A549 (cell line): ENCODE measurements around the gene SH3RF1. TPM values are rescaled to one million over a fixed set of nuclear protein-coding genes. Genes with fewer than 3 reads are reported as not detected.

Experiments used
- ATAC-seq, 2 experiments: fragments of 200-7000 bp in 1 of 2; fragments of >200 bp in 1 of 2; cut with Nextera tagmentation in 1 of 2; cut with Tn5 transposase in 1 of 2; 3 replicates each; pipeline versions ENCODE4 v1.8.0 to v1.9.1; 2018 to 2020; ENCODE audit warnings: mild to moderate bottlenecking in 1 of 2, moderate library complexity in 1 of 2
- CTCF ChIA-PET: fragments of 300-600 bp; sonication (Branson Sonifier 250); formaldehyde crosslinking; extraction: SDS; loops from one replicate; lab custom pipeline; 2021; ENCODE audit warnings: antibody characterized with exemption, inconsistent platforms; lab: Yijun Ruan, JAX
- POLR2A ChIA-PET: fragments of 350-600 bp; formaldehyde crosslinking; extraction: SDS; loops from one replicate; lab custom pipeline; 2021; ENCODE audit warnings: antibody characterized with exemption, inconsistent platforms; lab: Yijun Ruan, JAX
- DNase-seq, 2 experiments: peaks; one replicate each; pipeline versions ENCODE4 v3.0.0 to v3.0.0-alpha.2; 2011 to 2016; ENCODE audit warnings: low read depth in 1 of 2, low spot score in 1 of 2
- FAIRE-seq: peaks from 2 replicates; lab custom pipeline; 2011; peaks lifted over from hg19 to GRCh38; lab: Jason Lieb, UNC
- H3K27ac ChIP-seq, 2 experiments: fragments of >200 bp; sonication (Bioruptor Twin); formaldehyde crosslinking; 3 replicates each; pipeline ENCODE4 v1.5.1; 2016 to 2017
- H3K4me1 ChIP-seq: fragments of >200 bp; sonication (Bioruptor Twin); formaldehyde crosslinking; 3 replicates; pipeline ENCODE4 v1.6.1; 2016
- H3K4me2 ChIP-seq: fragments of >200 bp; sonication (Bioruptor Twin); formaldehyde crosslinking; 3 replicates; pipeline ENCODE4 v1.6.1; 2016
- H3K4me3 ChIP-seq: fragments of >200 bp; sonication (Bioruptor Twin); formaldehyde crosslinking; 3 replicates; pipeline ENCODE4 v1.5.1; 2016
- H3K9me3 ChIP-seq: fragments of >200 bp; sonication (Bioruptor Twin); formaldehyde crosslinking; 3 replicates; pipeline ENCODE4 v1.6.1; 2016
- BHLHE40 ChIP-seq: IDR thresholded peaks from 2 replicates; pipeline ENCODE4 v1.6.1; 2012; ENCODE audit warnings: low read depth, low read length, inconsistent platforms
- CHD2 ChIP-seq: fragments of 150-350 bp; IDR thresholded peaks from 2 replicates; pipeline ENCODE4 v1.6.1; 2014; ENCODE audit warnings: low read length; ENCODE audit not compliant: partially characterized antibody
- CHD4 ChIP-seq: fragments of 200-600 bp; sonication (generic); IDR thresholded peaks from 2 replicates; pipeline ENCODE4 v1.6.1; 2016; ENCODE audit warnings: antibody characterized with exemption, mild to moderate bottlenecking, borderline replicate concordance
- GATA3 ChIP-seq: IDR thresholded peaks from 2 replicates; pipeline ENCODE4 v1.6.1; 2012; ENCODE audit warnings: borderline replicate concordance
- HEYL ChIP-seq: fragments of 250-450 bp; sonication (Bioruptor Pico); IDR thresholded peaks from 2 replicates; pipeline ENCODE4 v1.8.0; 2021; ENCODE audit warnings: mild to moderate bottlenecking, moderate library complexity
- HMGXB4 ChIP-seq: fragments of 250-450 bp; sonication (Bioruptor Pico); IDR thresholded peaks from 2 replicates; pipeline ENCODE4 v1.5.0; 2021; ENCODE audit warnings: mild to moderate bottlenecking, moderate library complexity, borderline replicate concordance
- HOXA7 ChIP-seq: fragments of 250-450 bp; sonication (Bioruptor Pico); IDR thresholded peaks from 2 replicates; pipeline ENCODE4 v1.5.0; 2020; ENCODE audit warnings: mild to moderate bottlenecking, moderate library complexity
- HOXB13 ChIP-seq: fragments of 250-450 bp; sonication (Bioruptor Pico); IDR thresholded peaks from 2 replicates; pipeline ENCODE4 v1.5.0; 2020; ENCODE audit warnings: low read depth, mild to moderate bottlenecking, moderate library complexity
- HOXB5 ChIP-seq: fragments of 250-450 bp; sonication (Bioruptor Pico); IDR thresholded peaks from 2 replicates; pipeline ENCODE4 v1.5.0; 2020; ENCODE audit warnings: mild to moderate bottlenecking, moderate library complexity
- JUN ChIP-seq, 2 experiments: fragments of >200 bp; sonication (Bioruptor Twin); formaldehyde crosslinking; IDR thresholded peaks; 2 replicates in 1 of 2; 3 replicates in 1 of 2; pipeline ENCODE4 v1.6.1; 2016 to 2017
- MYC ChIP-seq: IDR thresholded peaks from 2 replicates; pipeline ENCODE4 v1.6.1; 2012; ENCODE audit warnings: mild to moderate bottlenecking, inconsistent platforms, low read length, improper control_type of control experiment, borderline replicate concordance
- NPAS2 ChIP-seq: fragments of 250-450 bp; sonication (Bioruptor Pico); IDR thresholded peaks from 2 replicates; pipeline ENCODE4 v1.8.0; 2022; ENCODE audit warnings: mild to moderate bottlenecking, moderate library complexity, borderline replicate concordance
- PHF8 ChIP-seq: fragments of 200-600 bp; sonication (generic); IDR thresholded peaks from 2 replicates; pipeline ENCODE4 v1.6.1; 2016; ENCODE audit warnings: low read depth, mild to moderate bottlenecking, antibody characterized with exemption, moderate library complexity, borderline replicate concordance
- POLR2A ChIP-seq: IDR thresholded peaks from 2 replicates; pipeline ENCODE4 v1.6.1; 2012; ENCODE audit warnings: mild to moderate bottlenecking, low read length
- RAD21 ChIP-seq, 2 experiments: fragments of >200 bp in 1 of 2; sonication (Bioruptor Twin) in 1 of 2; formaldehyde crosslinking in 1 of 2; IDR thresholded peaks in 1 of 2; conservative IDR thresholded peaks in 1 of 2; 2 replicates in 1 of 2; 3 replicates in 1 of 2; pipeline ENCODE4 v1.6.1; 2012 to 2018; ENCODE audit warnings: inconsistent platforms in 1 of 2
- RFX5 ChIP-seq: fragments of 450-650 bp; IDR thresholded peaks from 2 replicates; pipeline ENCODE4 v1.7.1; 2014; ENCODE audit warnings: antibody characterized with exemption, mild to moderate bottlenecking, moderate library complexity
- TFCP2L1 ChIP-seq: fragments of 250-450 bp; sonication (Bioruptor Pico); IDR thresholded peaks from 2 replicates; pipeline ENCODE4 v1.5.0; 2021; ENCODE audit warnings: mild to moderate bottlenecking
- ZFP36 ChIP-seq: fragments of 450-650 bp; IDR thresholded peaks from 2 replicates; pipeline ENCODE4 v1.6.1; 2014; ENCODE audit warnings: borderline replicate concordance; ENCODE audit not compliant: partially characterized antibody
- WGBS: methylation state at CpG from one replicate; pipeline ENCODE4 v1.1.6; 2017; ENCODE audit errors: missing lambda C conversion rate; 5-methylcytosine and 5-hydroxymethylcytosine counted together
- polyA plus RNA-seq, 4 experiments: library from polyadenylated mRNA; depleted of rRNA in 3 of 4; stranded (reverse); fragments of >200 nt; fragmentation: RNase III in 1 of 4; extraction: RNeasy Plus Mini Kit Qiagen cat#74134 plus additional on column Dnase treatment in 1 of 4; gene quantifications; 2 replicates in 3 of 4; 3 replicates in 1 of 4; pipeline ENCODE4 v1.2.3, GENCODE V29; 2011 to 2017
- TF ChIP-seq, protein P1 (sequence below): fragments of 200-600 bp; sonication (generic); IDR thresholded peaks from 2 replicates; pipeline ENCODE4 v1.6.1; 2016; ENCODE audit warnings: antibody characterized with exemption, mild to moderate bottlenecking, moderate library complexity
- TF ChIP-seq, protein P2 (sequence below): fragments of >200 bp; sonication (Bioruptor Twin); formaldehyde crosslinking; IDR thresholded peaks from 2 replicates; pipeline ENCODE4 v1.6.1; 2016

The SH3RF1 gene
- polyA plus RNA-seq, 2 of the 4 experiments (the other 2 are of a cell fraction): 8.0 to 15.1 TPM

- Histone ChIP-seq H3K4me3 (no peak overlapping the region), H3K4me2 (peak overlapping the region; percentile 93; the same call in 2 of the 3 replicates), H3K4me1 (peaks cover 80% of the 10 kb centered on the region), H3K27ac (peak overlapping the region in 1 of 2 experiments; percentile 97; a peak in 3 of 6 replicates), H3K9me3 (no peaks in the 10 kb centered on the region)
- TF ChIP-seq HMGXB4 (CRISPR knock-in tag) (no peak), HOXA7 (CRISPR knock-in tag) (no peak), HOXB5 (CRISPR knock-in tag) (no peak), MYC (no peak), CHD4 (no peak), PHF8 (no peak), CHD2 (no peak), BHLHE40 (no peak), ZFP36 (no peak), RFX5 (no peak), JUN (IDR thresholded peaks at IDR 0.05) (no peak), POLR2A (no peak), HEYL (CRISPR knock-in tag) (no peak), NPAS2 (CRISPR knock-in tag) (no peak), GATA3 (no peak), RAD21 (conservative IDR thresholded peaks at IDR 0.05 in 1 of 2, IDR thresholded peaks at IDR 0.05 in 1 of 2) (no peak), HOXB13 (no peak), TFCP2L1 (CRISPR knock-in tag) (no peak)
- TF ChIP-seq, protein P1, sequence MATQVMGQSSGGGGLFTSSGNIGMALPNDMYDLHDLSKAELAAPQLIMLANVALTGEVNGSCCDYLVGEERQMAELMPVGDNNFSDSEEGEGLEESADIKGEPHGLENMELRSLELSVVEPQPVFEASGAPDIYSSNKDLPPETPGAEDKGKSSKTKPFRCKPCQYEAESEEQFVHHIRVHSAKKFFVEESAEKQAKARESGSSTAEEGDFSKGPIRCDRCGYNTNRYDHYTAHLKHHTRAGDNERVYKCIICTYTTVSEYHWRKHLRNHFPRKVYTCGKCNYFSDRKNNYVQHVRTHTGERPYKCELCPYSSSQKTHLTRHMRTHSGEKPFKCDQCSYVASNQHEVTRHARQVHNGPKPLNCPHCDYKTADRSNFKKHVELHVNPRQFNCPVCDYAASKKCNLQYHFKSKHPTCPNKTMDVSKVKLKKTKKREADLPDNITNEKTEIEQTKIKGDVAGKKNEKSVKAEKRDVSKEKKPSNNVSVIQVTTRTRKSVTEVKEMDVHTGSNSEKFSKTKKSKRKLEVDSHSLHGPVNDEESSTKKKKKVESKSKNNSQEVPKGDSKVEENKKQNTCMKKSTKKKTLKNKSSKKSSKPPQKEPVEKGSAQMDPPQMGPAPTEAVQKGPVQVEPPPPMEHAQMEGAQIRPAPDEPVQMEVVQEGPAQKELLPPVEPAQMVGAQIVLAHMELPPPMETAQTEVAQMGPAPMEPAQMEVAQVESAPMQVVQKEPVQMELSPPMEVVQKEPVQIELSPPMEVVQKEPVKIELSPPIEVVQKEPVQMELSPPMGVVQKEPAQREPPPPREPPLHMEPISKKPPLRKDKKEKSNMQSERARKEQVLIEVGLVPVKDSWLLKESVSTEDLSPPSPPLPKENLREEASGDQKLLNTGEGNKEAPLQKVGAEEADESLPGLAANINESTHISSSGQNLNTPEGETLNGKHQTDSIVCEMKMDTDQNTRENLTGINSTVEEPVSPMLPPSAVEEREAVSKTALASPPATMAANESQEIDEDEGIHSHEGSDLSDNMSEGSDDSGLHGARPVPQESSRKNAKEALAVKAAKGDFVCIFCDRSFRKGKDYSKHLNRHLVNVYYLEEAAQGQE: no peak
- TF ChIP-seq, protein P2, sequence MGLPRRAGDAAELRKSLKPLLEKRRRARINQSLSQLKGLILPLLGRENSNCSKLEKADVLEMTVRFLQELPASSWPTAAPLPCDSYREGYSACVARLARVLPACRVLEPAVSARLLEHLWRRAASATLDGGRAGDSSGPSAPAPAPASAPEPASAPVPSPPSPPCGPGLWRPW: no peak
- FAIRE-seq (no peak), ATAC-seq (no peak), DNase-seq (no peak)
- POLR2A ChIA-PET: no interaction called here
- 84% methylated on average over 1 of the region's 1 CpG for WGBS
- CTCF ChIA-PET: interaction anchor here (0.6 to 1.3 kb wide), 2 partner anchors 29 to 54 kb away, joined by 3 read pairs; no protein-coding TSS in a partner anchor
These were observed 12.6 kb downstream of the SH3RF1 start for GRCh38 chr4:169258141-169258540.
